HG03558 (cell line): Measurements from ENCODE around the gene DNHD1.

ENCODE experiments used
- ATAC-seq: cut with Tn5 transposase; IDR thresholded peaks from one replicate; pipeline ENCODE4 v1.9.1; 2021; ENCODE audit warnings: moderate number of reproducible peaks; ENCODE audit not compliant: unreplicated experiment; ENCODE audit errors: extremely low read depth

The DNHD1 gene

DNA sequence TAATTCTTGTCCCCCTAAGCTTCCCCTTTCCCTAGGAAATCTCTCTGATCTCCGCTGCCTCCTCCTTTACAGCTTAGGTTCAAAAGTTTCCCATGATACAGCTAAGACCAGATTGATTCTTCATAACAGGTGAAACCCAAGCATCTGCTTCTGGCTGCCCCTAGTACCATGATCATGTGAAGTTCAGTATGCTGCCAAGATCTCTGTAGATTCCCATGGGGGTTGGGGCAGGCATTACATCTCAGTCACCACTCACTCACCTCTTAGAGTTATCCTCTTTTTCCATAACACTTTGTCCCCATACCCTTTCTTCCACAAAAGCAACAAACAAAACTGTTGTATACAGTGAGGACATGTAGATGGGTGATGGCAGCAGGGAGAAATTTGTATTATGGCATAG is 62.3 kb downstream of the DNHD1 start:
- no peak for ATAC-seq

DNA sequence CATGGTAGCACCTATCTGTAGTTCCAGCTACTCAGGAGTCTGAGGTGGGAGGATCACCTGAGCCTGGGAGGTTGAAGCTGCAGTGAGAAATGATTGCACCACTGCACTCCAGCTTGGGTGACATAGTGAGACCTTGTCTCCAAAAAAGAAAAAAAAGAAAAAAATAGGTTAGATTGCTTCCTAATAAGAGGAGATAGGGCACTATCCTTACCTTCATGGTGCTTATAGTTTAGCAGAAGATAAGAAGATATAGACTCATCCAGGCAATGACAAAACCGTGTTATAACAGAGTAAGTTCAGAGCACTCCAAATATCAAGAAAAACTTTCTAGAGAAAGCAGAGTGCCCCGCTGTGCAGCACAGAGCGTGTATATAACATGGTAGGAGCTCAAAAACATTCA is 64.2 kb downstream of the DNHD1 start:
- ATAC-seq, result no peak

DNA sequence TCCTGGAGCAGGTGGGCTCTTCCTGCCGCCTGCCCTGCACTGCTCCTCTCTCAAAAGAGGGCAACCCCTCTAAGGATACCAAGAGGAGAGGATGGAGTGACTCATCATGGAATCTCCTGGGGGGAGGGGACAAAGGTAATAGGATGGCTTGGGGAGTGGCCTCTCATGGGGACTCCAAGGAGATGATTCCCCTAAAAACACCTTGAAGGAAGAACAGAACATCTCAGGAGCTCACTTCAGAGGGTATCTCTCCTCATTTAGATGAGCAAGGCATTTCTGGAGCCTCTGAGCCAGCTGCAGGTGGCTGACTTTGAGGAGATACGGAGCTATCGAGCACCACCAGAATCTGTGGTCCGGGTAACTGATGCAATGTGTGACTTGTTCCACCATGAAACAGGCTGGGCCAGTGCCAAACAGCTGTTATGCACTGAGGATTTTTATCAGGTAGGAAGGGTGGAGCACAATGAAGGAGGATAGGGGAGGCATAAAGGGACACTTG is 66.1 kb downstream of the DNHD1 start:
- no peak for ATAC-seq

DNA sequence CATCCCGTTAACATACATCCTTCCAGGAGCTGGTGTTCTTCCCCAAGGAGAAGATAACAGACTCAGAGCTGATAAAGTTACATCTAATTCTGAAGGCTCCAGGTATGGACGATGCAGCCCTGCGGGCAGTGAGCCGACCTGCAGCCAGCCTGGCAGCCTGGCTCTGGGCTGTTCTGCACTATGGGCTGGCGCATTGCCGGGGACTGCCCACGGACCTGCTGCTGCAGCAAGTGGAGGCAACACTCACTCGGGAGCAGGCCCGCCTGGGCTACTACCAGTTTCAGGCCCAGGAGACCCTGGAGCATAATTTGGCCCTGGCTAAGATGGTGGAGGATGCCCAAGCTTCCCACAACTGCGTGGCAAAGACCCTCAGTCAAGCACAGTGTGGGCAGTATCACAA is 66.6 kb downstream of the DNHD1 start:
- ATAC-seq, result no peak

DNA sequence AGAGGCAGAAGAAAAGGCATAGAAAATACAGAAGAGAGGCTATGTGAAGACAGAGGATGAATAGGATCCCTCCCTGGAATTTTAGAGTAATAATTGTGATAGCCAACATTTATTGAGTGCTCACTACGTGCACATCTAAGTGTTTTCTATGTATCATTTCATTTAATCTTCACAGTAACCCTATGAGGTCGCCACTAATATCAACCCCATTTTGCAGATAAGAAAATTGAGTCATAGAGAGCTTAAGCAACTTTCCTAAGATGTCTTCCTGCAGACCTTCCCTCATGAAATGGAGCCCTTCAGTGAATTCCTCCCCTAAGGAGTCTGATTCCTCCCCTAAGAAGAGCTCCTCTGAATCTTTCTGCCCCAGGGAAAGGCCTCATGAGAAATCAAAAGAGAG is 68.2 kb downstream of the DNHD1 start:
- no peak for ATAC-seq

DNA sequence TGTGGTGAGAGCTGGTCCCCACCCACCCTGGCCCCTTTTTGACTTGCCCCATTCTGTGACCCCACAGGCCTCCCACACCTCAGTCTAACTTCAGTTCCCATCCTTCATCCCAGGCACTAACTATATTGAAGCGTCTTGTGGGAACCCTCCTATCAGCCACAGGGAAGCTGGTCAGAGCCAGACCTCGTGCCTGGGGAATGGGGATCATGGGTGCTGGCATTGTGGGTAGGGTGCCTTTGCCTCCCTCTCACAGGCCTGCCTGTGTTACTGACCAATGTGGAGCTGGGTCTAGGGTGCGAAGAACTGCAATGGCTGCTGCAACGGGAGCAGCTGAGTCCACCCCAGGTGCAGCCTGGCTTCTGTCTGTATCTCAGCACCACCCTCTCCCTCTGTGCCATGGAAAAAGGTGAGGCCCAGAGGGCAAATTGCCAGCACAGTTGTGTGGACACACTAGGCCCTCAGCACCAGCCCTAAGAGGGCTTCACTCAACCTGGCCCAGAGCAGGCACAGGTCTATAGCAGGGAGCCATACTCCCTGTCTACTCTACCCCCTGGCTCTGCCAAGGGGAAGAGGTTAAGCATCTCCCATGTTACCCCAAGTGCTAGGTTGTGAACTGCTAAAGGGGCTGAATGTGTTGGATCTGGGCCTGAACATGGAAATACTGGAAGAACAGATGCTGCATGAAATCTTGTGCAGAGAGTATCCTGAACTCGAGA is 69.1 kb downstream of the DNHD1 start:
- ATAC-seq, result no peak

DNA sequence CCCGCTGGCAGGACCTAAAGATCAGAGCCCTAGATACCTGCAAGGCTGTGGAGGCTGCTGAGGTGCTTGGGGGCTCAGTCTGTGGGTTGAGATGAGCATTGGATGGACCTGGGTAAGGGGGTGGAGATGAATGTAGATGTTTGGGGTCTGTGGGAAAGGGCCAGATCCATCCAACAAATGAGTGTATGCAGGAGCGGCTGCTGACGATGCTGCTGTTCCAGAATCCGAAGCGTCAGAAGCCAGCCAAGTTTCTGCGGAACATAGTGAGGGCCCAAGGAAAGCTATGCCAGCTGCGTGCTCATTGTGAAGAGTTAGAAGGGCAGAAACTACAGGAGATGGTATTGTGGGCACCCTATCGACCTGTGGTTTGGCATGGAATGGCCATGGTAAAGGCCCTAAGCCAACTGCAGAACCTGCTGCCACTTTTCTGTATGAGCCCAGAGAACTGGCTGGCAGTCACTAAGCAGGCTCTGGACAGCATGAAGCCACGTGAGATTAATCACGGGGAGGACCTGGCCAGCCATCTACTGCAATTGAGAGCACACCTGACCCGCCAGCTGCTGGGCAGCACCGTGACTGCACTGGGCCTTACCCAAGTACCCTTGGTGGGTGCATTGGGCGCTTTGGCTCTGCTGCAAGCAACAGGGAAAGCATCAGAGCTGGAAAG is 69.8 kb downstream of the DNHD1 start:
- no peak for ATAC-seq

DNA sequence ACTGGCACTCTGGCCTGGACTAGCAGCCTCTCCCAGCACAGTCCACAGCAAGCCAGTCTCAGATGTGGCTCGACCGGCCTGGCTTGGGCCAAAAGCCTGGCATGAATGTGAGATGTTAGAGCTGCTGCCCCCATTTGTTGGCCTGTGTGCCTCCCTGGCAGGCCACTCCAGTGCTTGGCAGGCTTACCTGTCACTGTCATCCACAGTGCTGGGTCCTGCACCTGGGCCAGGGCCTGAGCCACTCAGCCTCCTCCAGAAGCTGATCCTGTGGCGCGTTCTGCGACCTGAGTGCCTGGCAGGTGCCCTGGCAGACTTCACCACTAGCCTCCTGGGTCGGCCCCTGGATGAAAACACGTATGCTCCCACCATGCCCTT is 70.3 kb downstream of the DNHD1 start:
- ATAC-seq, result no peak

DNA sequence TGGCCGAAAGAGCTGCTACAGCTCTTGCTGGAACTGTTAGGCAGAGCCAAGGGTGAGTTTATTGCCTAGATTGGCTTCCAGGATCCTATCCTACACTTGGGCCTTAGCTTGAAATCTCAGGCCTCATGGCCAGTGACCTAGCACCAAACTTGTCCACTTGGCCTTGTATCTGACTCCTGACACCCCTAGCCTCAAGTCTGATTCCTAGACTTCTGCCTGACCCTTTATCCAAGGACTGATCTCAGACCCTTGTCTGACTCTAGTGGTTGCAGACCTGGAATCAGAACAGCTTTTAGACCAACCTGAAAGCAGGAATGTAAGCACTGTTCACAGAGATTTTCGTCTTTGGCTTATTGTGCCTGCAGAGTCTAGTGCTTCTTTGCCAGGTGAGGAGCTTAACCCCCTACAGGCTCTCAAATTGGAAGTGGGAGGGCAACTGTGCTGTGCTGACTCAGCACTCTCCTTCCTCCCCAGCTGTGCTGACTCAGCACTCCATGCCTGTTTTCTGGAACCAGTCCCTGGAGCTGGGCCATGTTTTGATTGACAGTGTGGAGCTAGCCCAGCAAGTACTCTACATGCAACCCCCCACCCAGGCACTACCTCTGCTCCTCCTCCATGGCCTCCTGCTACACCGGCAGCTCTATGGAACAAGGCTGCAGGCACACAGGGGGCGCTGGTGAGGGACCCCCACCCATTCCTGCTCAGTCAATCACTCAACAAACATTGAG is 71.3 kb downstream of the DNHD1 start:
- no peak for ATAC-seq

DNA sequence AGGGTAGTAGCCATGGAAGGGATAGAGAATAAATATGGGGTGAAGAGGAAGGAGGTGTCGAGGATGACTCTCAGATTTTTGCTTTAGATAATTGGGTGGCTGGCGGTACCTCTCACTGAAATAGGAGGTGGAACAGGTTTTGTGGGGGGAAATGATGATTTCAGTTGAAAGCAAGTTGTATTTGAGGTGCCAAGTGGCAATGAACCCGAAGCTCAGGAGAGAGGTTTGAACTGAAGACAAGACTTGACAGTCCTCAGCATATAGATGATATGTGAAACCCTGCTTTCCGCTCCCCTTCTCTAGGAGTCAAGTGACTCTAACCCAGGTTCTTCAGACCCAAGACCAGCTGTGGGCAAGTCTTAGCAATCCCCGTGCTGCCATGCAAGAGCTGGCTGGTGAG is 72.6 kb downstream of the DNHD1 start:
- ATAC-seq, result no peak

DNA sequence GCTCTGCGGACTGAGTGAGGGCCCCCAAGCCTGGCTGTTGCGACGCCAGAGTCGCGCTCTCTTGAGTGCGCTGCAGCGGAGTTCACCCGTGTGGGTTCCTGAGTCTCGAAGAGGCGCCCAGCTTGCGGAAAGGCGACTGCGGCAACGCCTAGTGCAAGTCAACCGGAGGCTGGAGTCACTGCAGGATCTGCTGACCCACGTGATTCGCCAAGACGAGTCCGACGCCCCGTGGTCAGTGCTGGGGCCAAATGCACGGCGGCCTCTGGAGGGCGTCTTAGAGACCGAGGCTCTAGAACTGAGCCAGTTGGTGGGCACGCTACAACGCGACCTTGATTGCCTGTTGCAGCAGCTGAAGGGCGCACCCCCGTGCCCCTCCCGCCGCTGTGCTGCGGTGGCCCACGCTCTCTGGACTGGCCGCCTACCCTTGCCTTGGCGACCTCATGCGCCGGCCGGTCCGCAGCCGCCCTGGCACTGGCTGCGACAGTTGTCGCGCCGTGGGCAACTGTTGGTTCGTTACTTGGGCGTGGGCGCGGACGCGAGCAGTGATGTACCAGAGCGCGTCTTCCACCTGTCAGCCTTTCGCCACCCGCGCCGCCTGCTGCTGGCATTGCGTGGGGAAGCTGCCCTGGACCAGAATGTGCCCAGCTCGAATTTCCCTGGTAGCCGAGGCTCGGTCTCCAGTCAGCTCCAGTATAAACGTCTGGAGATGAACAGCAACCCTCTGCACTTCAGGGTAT is 73.8 kb downstream of the DNHD1 start:
- no peak for ATAC-seq

DNA sequence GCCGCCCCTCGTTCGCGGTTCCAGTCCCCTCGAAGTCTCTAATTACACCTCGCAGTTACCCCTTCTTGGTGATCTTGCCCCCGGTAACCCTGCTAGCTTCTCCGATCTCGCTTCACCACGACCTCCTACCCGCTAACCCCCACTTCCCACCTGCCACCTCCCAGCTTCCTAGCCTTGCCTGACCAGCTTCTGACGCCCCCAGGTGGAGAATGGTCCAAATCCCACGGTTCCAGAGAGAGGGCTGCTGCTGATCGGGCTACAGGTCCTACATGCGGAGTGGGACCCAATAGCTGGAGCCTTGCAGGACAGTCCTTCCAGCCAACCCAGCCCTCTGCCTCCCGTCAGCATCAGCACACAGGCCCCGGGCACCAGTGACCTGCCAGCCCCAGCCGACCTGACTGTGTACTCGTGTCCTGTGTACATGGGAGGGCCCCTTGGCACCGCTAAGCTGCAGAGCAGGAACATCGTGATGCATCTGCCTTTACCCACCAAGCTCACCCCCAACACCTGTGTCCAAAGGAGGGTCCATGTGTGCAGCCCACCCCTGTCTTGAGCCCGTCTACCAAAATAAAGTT is 74.4 kb downstream of the DNHD1 start:
- ATAC-seq, result no peak

DNA sequence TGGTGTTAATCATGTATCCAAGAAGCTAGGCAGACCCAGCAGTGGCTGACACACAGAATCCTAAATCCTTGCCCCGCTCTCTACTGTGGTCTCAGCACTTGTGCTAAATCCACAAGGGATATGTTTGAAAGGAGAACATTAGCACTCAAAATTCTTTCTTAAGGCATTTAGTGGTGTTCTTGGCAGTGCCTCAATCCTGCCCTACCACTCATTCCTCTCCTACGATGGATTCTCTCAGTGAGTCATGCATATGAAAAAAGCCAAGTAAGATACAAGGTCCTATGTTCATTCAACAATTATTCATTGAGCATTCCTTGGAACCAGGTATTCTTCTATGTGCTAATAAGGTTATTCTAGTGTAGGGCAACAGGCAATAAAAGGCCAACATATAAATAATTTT is 75.1 kb downstream of the DNHD1 start:
- no peak for ATAC-seq

DNA sequence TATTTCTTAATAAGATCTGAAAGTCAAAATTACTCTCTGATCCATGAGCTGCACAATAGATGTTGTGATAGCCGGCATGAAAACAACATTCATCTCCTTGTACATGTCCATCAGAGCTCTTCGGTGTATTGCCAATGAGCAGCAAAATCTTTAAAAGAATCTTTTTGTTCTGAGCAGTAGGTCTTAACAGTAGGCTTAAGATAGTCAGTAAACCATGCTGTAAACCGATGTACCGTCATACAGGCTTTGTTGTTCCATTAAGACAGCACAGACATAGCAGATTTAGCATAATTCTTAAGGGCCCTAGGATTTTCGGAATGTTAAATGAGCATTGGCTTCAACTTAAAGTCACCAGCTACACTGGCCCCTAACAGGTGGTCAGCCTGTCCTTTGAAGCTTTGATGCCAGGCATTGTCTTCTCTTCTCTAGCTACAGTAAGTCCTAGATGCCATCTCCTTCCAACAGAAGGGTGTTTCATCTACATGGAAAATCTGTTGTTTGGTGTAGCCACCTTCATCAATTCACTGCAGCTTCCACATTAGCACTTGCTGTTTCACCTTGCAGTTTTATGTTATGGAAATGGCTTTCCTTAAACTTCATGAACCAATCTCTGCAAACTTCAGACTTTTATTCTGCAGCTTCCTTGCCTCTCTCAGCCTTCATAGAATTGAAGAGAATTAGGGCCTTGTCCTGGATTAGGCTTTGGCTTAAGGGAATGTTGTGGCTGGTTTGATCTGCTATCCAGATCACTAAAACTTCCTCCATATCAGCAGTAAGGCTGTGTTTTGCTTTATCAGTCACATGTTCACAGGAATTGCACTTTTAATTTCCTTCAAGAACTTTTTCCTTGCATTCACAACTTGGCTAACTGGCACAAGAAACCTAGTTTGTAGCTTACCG is 78.0 kb downstream of the DNHD1 start:
- no peak for ATAC-seq

DNA sequence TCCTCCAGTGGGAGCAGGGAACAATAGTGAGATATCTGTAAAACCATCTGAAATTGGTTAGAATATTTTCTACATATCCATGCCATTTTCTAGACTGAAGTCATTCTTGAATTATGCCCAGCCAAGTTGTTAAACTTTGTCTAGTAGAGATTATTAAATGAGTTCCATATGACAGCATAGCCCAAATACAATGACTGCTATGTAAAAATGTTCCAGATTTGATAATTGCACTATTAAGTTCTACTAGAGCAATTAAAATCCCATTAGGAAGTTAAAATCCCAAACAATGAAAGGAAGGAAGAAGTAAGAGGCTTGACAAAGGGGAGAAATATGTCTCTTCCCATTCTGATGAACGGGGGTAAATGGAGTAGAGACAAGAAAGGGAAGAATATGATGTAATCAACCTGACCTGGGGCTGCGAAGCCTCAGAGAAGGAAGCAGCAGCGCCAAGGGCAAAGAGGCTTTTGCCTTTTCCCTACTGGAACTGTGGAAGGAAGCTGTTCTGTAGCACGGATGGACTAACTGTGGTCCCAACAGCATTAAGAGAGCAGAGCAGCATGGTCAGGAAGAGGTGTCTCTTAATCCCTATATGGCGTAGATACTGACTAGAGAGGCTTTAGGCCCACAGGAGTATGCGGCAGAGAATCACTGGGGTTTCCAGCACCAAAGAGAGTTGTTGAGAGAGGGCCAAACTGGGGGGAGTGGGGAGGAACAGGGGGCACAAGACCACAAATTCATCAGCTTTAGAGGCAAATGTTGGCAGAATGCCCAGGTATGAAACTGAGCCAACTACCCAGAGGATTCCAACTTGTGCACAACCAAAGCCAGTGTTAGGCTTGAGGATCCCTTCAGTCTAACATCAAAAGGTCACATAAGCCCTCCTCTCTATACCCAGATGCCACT is 79.6 kb downstream of the DNHD1 start:
- no peak for ATAC-seq

DNA sequence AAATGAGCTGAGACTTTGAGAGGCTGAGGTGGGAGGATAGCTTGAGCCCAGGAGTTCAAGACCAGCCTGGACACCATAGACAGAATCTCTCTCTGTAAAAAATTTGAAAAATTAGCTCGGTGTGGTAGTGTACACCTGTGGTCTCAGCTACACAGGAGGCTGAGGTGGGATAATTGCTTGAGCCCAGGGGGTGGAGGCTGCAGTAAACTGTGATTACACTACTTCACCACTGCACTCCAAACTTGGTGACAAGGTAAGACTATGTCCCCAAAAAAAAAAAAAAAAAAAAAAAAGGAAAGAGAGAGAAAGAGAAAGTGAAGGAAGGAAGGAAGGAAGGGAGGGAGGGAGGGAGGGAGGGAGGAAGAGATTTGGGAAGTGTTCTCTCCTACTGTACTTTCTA is 81.1 kb downstream of the DNHD1 start:
- no peak for ATAC-seq

DNA sequence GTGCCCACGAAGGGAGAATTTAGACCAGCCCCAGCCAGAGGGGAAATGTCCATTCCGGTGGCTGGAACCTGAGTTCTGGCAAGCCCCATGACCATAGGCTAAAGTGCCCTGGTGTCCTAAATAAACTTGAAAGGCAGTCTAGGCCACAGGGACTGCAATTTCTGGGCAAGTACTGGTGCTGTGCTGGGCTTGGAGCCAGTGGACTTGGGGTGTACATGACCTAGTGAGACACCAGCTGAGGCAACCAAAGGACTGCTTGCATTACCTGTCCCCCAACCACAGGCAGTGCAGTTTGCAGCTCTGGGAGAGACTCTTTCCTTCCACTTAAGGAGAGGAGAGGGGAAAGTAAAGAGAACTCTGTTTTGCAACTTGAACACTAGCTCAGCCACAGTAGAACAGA is 82.6 kb downstream of the DNHD1 start:
- ATAC-seq, result no peak

DNA sequence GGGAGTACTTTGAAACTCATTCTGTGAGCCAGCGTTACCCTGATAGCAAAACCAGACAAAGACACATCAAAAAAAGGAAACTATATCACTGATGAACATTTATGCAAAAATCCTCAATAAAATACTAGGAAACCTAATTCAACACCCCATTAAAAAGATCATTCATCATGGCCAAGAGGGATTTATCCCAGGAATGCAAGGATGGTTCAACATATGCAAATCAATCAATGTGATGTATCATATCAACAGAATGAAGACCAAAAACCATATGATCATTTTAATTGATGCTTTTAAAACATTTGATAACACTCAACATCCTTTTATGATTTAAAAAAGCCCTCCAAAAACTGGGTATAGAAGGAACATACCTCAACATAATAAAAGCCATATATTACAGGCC is 86.5 kb downstream of the DNHD1 start:
- ATAC-seq, result no peak
